ENCODE data around the gene SPACA6. TPM values are rescaled to one million over a fixed set of nuclear protein-coding genes. Genes with fewer than 3 reads are reported as not detected.

The SPACA6 gene
- total RNA-seq, 6 experiments from 2014 or later: 0.98 to 4.7 (median 2.3) TPM

DNA sequence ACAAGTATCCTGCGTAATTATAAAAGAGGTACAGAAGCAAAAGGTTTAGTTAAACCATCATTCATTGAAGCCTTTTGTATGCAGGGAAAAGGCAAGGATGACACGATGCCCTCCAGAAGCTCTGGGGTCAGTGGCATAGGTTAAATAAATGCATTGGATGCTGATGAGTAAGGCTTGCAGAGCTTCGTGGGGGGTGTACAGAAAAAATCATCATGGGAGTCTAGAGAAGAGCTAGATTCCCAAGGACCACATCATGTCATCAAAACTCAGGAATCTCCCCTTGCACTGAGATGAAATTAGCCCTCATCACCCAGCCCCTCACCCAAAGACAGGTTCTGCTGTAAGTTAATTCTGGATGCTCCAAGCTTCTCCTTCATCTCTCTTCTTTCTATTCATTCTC is 50.3 kb downstream of the SPACA6 start:
- H3K27me3 ChIP-seq: no peaks in the 10 kb centered on the region
- H3K27ac ChIP-seq: no peak overlapping the region
- DNase-seq (no peak), ATAC-seq (no peak)
- H3K9me3 ChIP-seq: no peaks in the 10 kb centered on the region
- WGBS (ENCODE audit: insufficient coverage, low coverage, low lambda C conversion rate, missing lambda C conversion rate): 43% methylated on average over 3 of the region's 3 CpGs
- TF ChIP-seq, protein P1, sequence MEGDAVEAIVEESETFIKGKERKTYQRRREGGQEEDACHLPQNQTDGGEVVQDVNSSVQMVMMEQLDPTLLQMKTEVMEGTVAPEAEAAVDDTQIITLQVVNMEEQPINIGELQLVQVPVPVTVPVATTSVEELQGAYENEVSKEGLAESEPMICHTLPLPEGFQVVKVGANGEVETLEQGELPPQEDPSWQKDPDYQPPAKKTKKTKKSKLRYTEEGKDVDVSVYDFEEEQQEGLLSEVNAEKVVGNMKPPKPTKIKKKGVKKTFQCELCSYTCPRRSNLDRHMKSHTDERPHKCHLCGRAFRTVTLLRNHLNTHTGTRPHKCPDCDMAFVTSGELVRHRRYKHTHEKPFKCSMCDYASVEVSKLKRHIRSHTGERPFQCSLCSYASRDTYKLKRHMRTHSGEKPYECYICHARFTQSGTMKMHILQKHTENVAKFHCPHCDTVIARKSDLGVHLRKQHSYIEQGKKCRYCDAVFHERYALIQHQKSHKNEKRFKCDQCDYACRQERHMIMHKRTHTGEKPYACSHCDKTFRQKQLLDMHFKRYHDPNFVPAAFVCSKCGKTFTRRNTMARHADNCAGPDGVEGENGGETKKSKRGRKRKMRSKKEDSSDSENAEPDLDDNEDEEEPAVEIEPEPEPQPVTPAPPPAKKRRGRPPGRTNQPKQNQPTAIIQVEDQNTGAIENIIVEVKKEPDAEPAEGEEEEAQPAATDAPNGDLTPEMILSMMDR (IDR thresholded peaks at IDR 0.05): no peak
- no peak for TF ChIP-seq POLR2A (IDR thresholded peaks at IDR 0.05)
- H3K4me1 ChIP-seq: no peaks in the 10 kb centered on the region
- intact Hi-C loops (cut with DNase I): no loop called here
- H3K4me3 ChIP-seq: no peak overlapping the region
- no peaks in the 10 kb centered on the region for H3K36me3 ChIP-seq

DNA sequence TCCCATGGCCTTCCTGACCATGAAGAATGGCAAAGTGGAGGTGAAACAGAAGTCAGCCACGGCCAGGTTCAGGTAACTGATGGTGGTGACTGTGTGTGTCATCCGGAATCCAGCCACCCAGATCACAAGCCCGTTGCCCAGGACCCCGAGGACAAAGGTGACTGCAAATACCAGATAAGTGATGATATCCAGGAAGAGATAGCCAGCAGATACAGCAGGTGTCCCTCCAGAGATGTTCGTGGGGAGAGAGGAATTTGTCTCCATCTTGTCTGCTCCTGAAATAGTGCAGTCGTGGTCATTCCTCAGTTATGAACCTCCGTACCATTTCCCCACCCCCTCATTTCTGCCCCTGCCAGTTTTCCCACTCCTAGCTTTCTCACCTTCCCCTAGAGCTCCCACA is 53.6 kb downstream of the SPACA6 start:
- WGBS (ENCODE audit: insufficient coverage, low coverage, low lambda C conversion rate, missing lambda C conversion rate): 40% methylated on average over 6 of the region's 7 CpGs
- no peaks in the 10 kb centered on the region for H3K9me3 ChIP-seq
- ATAC-seq: no peak

DNA sequence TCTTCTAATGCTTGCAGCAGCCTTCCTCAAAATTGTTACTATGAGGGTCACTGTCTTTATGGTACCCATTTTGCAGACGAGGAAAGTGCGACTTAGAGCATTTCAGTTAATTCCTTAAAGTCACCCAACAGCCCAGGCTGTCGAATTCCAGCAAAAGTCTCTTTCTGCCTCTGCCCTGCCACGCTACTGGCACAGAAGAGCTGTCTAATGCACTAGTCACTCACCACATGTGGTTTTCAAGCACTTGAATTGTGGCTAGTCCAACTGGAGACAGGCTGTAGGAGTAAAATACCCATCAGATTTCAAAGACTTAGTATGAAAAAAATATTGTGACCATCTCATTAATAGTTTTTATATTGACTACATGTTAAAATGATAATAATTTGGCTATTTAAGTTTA is 56.8 kb downstream of the SPACA6 start:
- H3K27ac ChIP-seq: no peak overlapping the region
- no peaks in the 10 kb centered on the region for H3K4me1 ChIP-seq
- TF ChIP-seq, protein P1 (IDR thresholded peaks at IDR 0.05): no peak
- TF ChIP-seq POLR2A (IDR thresholded peaks at IDR 0.05): no peak
- 22% methylated on average over 4 of the region's 4 CpGs for WGBS (ENCODE audit: insufficient coverage, low coverage, low lambda C conversion rate, missing lambda C conversion rate)
- no peak overlapping the region for H3K4me3 ChIP-seq
- H3K36me3 ChIP-seq: no peaks in the 10 kb centered on the region
- intact Hi-C loops (cut with DNase I): no loop called here
- no peaks in the 10 kb centered on the region for H3K27me3 ChIP-seq
- ATAC-seq (no peak), DNase-seq (no peak)
- H3K9me3 ChIP-seq: no peaks in the 10 kb centered on the region

More for the DNA sequence above, 53.6 kb downstream of the SPACA6 start:
- no peaks in the 10 kb centered on the region for H3K27me3 ChIP-seq
- no peak for DNase-seq
- no peak for TF ChIP-seq POLR2A (IDR thresholded peaks at IDR 0.05)
- TF ChIP-seq, protein P1 (IDR thresholded peaks at IDR 0.05): no peak
- H3K4me1 ChIP-seq: no peaks in the 10 kb centered on the region
- no peaks in the 10 kb centered on the region for H3K36me3 ChIP-seq
- intact Hi-C loops (cut with DNase I): no loop called here
- no peak overlapping the region for H3K27ac ChIP-seq
- H3K4me3 ChIP-seq: no peak overlapping the region

DNA sequence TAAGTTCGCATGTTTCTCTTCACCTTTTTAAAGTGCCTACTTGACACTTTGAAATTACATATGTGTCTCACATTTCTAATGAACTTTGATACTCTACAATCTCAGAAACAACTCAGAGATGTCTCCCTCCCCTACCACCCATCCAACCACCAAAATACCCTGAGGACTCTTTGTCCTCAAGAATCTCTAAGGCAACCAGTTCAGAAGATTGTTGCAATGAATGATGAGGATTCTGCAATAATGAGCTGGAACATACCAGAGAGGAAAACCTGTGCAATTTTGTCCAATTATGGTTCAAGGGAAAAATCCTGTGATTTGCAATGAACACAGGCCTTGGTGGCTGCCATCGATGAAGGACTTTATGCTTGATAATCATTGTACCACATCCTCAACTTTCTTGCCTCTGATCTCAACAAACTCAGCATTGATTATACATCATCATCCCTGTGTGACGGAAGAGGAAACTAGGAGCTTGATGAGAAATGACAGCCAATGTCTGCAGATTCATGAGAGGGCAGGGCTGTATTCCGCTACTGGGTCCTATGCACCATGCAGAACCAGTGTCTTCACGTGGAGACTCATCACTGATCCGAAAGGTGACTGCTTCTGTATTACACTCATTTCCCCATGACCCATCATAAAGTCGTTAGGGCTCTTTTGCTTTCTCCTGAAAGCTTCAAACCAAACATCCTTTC is 57.4 kb downstream of the SPACA6 start:
- H3K27ac ChIP-seq: peak overlapping the region in 1 of 3 donors; percentile 22
- peak overlapping the region in 1 of 3 donors; percentile 27 for H3K4me3 ChIP-seq
- DNase-seq (no peak), ATAC-seq (peak in 1 of 4 donors; percentile 27)
- 40% methylated on average over 5 of the region's 7 CpGs for WGBS (ENCODE audit: insufficient coverage, low coverage, low lambda C conversion rate, missing lambda C conversion rate)
- no peaks in the 10 kb centered on the region for H3K9me3 ChIP-seq
- intact Hi-C loops (cut with DNase I): no loop called here
- H3K27me3 ChIP-seq: no peaks in the 10 kb centered on the region
- H3K4me1 ChIP-seq: no peaks in the 10 kb centered on the region
- no peaks in the 10 kb centered on the region for H3K36me3 ChIP-seq
- TF ChIP-seq, protein P1 (IDR thresholded peaks at IDR 0.05): no peak
- TF ChIP-seq POLR2A (IDR thresholded peaks at IDR 0.05): no peak
